Endothelial cell of umbilical vein (primary cell): Measurements from ENCODE around the gene ZNF83. TPM values are rescaled to one million over a fixed set of nuclear protein-coding genes. Genes with fewer than 3 reads are reported as not detected.

Experiments
- BruUV-seq: library from RNA; stranded (reverse); fragments of 400-500 nt; replicated peaks from 2 replicates; lab custom pipeline; 2021; lab: Mats Ljungman, UMichigan
- CTCF ChIA-PET: fragments of 300-600, 350-600 bp; sonication (Branson Sonifier 250); formaldehyde crosslinking; loops from one replicate; lab custom pipeline; 2021; ENCODE audit warnings: antibody characterized with exemption, inconsistent platforms; lab: Charles Lee
- POLR2A ChIA-PET: fragments of 300-600, 350-600 bp; sonication (Branson Sonifier 250); formaldehyde crosslinking; loops from one replicate; lab custom pipeline; 2021; ENCODE audit warnings: antibody characterized with exemption, inconsistent platforms; lab: Charles Lee
- DNase-seq: peaks from one replicate; pipeline ENCODE4 v3.0.0-alpha.2; 2011; ENCODE audit warnings: low read depth, low spot score
- FAIRE-seq: peaks from 2 replicates; lab custom pipeline; 2011; peaks lifted over from hg19 to GRCh38; lab: Jason Lieb, UNC
- H2AFZ ChIP-seq: 2 replicates; pipeline ENCODE4 v1.6.0; 2012; ENCODE audit warnings: low read depth, low read length, control low read depth, inconsistent platforms
- H3K27ac ChIP-seq: 2 replicates; pipeline ENCODE4 v1.5.1; 2011; ENCODE audit warnings: low read depth, mild to moderate bottlenecking, control low read depth, low read length, moderate library complexity; ENCODE audit not compliant: insufficient read depth
- H3K27me3 ChIP-seq, 2 experiments: 2 replicates each; pipeline versions ENCODE4 v1.6.0 to v1.6.1; 2011; ENCODE audit warnings: low read length in 2 of 2, mixed read lengths in 1 of 2; ENCODE audit not compliant: control insufficient read depth in 2 of 2, insufficient read depth in 2 of 2
- H3K36me3 ChIP-seq, 2 experiments: 2 replicates in 1 of 2; 3 replicates in 1 of 2; pipeline ENCODE4 v1.5.1; 2011; ENCODE audit warnings: low read length in 2 of 2, mild to moderate bottlenecking in 1 of 2, moderate library complexity in 1 of 2; ENCODE audit not compliant: control insufficient read depth in 2 of 2, insufficient read depth in 2 of 2; ENCODE audit errors: extremely low read depth in 1 of 2
- H3K4me1 ChIP-seq: 3 replicates; pipeline ENCODE4 v1.5.1; 2011; ENCODE audit warnings: mild to moderate bottlenecking, low read length; ENCODE audit not compliant: control insufficient read depth, insufficient read depth; ENCODE audit errors: extremely low read depth
- H3K4me2 ChIP-seq: 2 replicates; pipeline ENCODE4 v1.6.1; 2011; ENCODE audit warnings: low read length, control low read depth, mixed read lengths; ENCODE audit not compliant: insufficient read depth
- H3K4me3 ChIP-seq, 3 experiments: fragments of 200-600 bp in 1 of 3; sonication (generic), shearing (Covaris generic) in 1 of 3; replicated peaks in 1 of 3; 2 replicates each; pipeline ENCODE4 v1.5.1; 2011 to 2016; ENCODE audit warnings: control low read depth in 3 of 3, low read length in 3 of 3, mild to moderate bottlenecking in 2 of 3, inconsistent platforms in 1 of 3, low read depth in 1 of 3, moderate library complexity in 1 of 3; ENCODE audit not compliant: insufficient read depth in 1 of 3
- H3K79me2 ChIP-seq: 2 replicates; pipeline ENCODE4 v1.6.0; 2012; ENCODE audit warnings: low read length, inconsistent platforms; ENCODE audit not compliant: control insufficient read depth, insufficient read depth
- H3K9ac ChIP-seq: replicated peaks from 2 replicates; pipeline ENCODE3; 2011; ENCODE audit warnings: low read length, control low read depth; ENCODE audit not compliant: insufficient read depth; ENCODE audit errors: extremely low read depth
- H3K9me1 ChIP-seq: replicated peaks from 3 replicates; pipeline ENCODE4 v1.6.0; 2011; ENCODE audit warnings: mild to moderate bottlenecking, low read length; ENCODE audit not compliant: control insufficient read depth, insufficient read depth; ENCODE audit errors: extremely low read depth
- H3K9me3 ChIP-seq: replicated peaks from 2 replicates; pipeline ENCODE4 v1.5.1; 2012; ENCODE audit warnings: low read length, inconsistent platforms; ENCODE audit not compliant: control insufficient read depth, insufficient read depth
- H4K20me1 ChIP-seq: replicated peaks from 2 replicates; pipeline ENCODE3; 2011; ENCODE audit warnings: mild to moderate bottlenecking, low read length; ENCODE audit not compliant: control insufficient read depth, insufficient read depth; ENCODE audit errors: extremely low read depth
- EZH2 ChIP-seq: IDR thresholded peaks from 2 replicates; pipeline ENCODE4 v1.6.1; 2012; ENCODE audit warnings: borderline replicate concordance, low read depth, mild to moderate bottlenecking, moderate library complexity, low read length, inconsistent platforms; ENCODE audit not compliant: severe bottlenecking
- FOS ChIP-seq: IDR thresholded peaks from 2 replicates; pipeline ENCODE4 v1.6.1; 2011; ENCODE audit warnings: mild to moderate bottlenecking, low read length, moderate library complexity, borderline replicate concordance; ENCODE audit not compliant: insufficient read depth
- GATA2 ChIP-seq: IDR thresholded peaks from 2 replicates; pipeline ENCODE4 v1.7.0; 2011; ENCODE audit warnings: low read depth, mild to moderate bottlenecking, moderate library complexity, mixed read lengths, low read length; ENCODE audit not compliant: insufficient read length, insufficient read depth
- JUN ChIP-seq: IDR thresholded peaks from 2 replicates; pipeline ENCODE4 v1.6.1; 2011; ENCODE audit warnings: borderline replicate concordance, low read depth; ENCODE audit not compliant: insufficient read length, insufficient read depth
- MYC ChIP-seq: IDR thresholded peaks from one replicate; pipeline ENCODE4 v1.6.1; 2011; ENCODE audit warnings: mild to moderate bottlenecking, low read depth, low read length
- POLR2A ChIP-seq: IDR thresholded peaks from 2 replicates; pipeline ENCODE4 v1.6.1; 2012; ENCODE audit warnings: low read depth, mild to moderate bottlenecking, control low read depth, low read length
- POLR2AphosphoS5 ChIP-seq: IDR thresholded peaks from 2 replicates; pipeline ENCODE4 v1.6.1; 2012; ENCODE audit warnings: low read depth, mild to moderate bottlenecking, control low read depth, low read length, moderate library complexity; ENCODE audit not compliant: insufficient read depth
- dilution Hi-C: fragments of 300-500 bp; cut with MboI; formaldehyde crosslinking; loops from one replicate; pipeline ENCODE4 v1.15.0; 2019; ENCODE audit warnings: low sequenced_read_pairs; ENCODE audit not compliant: extremely low pct_ligation_motif_present
- intact Hi-C: fragments of 100-400 bp; cut with micrococcal nuclease; formaldehyde crosslinking; loops from one replicate; pipeline ENCODE4 v1.10.0; 2022
- polyA plus RNA-seq, 4 experiments: library from polyadenylated mRNA; depleted of rRNA in 3 of 4; stranded (reverse) in 3 of 4; unstranded in 1 of 4; fragments of >200 nt; gene quantifications; 2 replicates each; pipeline versions ENCODE4 v1.2.1 to v1.2.3, GENCODE V29; 2011 to 2012; ENCODE audit warnings: missing spikeins in 1 of 4
- total RNA-seq: library from RNA; stranded (reverse); gene quantifications from 2 replicates; pipeline ENCODE4 v1.2.3, GENCODE V29; 2021
- TF ChIP-seq, protein P1 (sequence below): IDR thresholded peaks from 2 replicates; pipeline ENCODE4 v1.6.1; 2011; ENCODE audit not compliant: insufficient read depth, insufficient read length
- TF ChIP-seq, protein P2 (sequence below), 2 donors: IDR thresholded peaks; 1 replicate in 1 of 2; 2 replicates in 1 of 2; pipeline ENCODE4 v1.5.1; 2011; ENCODE audit warnings: low read length in 2 of 2, mild to moderate bottlenecking in 2 of 2, moderate library complexity in 2 of 2, control low read depth in 1 of 2, inconsistent platforms in 1 of 2, low read depth in 1 of 2; ENCODE audit not compliant: insufficient read depth in 1 of 2; ENCODE audit errors: extremely low read depth in 1 of 2

Gene ZNF83
- total and polyA plus RNA-seq, 2 donors (not counting 3 experiments of a cell fraction or from before 2014, with no cell fraction given): 32.3 to 41.4 TPM

DNA sequence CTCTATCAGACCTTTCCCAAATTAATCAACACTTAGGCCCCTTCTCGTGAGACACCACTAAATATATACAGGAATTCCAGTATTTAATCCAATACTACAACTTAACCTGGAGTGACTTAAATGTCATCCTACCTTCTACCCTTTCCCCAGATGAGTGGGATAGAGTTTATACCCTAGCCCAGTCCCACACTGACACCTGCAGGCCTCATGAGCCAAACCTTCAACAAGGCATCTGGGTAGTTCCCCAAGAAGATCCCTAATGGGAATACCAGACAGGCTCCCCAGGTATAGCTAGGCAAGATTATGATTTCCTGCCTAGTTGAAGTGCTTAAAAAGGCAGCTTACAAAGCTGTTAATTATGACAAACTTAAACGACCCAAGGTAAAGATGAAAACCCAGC lies 15.9 kb downstream of the ZNF83 start:
- no peak overlapping the region for H3K9ac ChIP-seq
- dilution Hi-C loops (no loop called here), intact Hi-C loops (no loop called here)
- H3K9me1 ChIP-seq: no peaks in the 10 kb centered on the region
- H3K27me3 ChIP-seq: no peaks in the 10 kb centered on the region
- ChIA-PET POLR2A (no interaction called here), CTCF (no interaction called here)
- TF ChIP-seq POLR2AphosphoS5 (no peak), GATA2 (no peak), EZH2 (no peak), POLR2A (no peak), MYC (no peak), JUN (no peak), FOS (no peak)
- TF ChIP-seq, protein P1, sequence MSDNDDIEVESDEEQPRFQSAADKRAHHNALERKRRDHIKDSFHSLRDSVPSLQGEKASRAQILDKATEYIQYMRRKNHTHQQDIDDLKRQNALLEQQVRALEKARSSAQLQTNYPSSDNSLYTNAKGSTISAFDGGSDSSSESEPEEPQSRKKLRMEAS: no peak
- TF ChIP-seq, protein P2, sequence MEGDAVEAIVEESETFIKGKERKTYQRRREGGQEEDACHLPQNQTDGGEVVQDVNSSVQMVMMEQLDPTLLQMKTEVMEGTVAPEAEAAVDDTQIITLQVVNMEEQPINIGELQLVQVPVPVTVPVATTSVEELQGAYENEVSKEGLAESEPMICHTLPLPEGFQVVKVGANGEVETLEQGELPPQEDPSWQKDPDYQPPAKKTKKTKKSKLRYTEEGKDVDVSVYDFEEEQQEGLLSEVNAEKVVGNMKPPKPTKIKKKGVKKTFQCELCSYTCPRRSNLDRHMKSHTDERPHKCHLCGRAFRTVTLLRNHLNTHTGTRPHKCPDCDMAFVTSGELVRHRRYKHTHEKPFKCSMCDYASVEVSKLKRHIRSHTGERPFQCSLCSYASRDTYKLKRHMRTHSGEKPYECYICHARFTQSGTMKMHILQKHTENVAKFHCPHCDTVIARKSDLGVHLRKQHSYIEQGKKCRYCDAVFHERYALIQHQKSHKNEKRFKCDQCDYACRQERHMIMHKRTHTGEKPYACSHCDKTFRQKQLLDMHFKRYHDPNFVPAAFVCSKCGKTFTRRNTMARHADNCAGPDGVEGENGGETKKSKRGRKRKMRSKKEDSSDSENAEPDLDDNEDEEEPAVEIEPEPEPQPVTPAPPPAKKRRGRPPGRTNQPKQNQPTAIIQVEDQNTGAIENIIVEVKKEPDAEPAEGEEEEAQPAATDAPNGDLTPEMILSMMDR (IDR thresholded peaks at IDR 0.05; ENCODE audit: extremely low read depth in 1 of 2, insufficient read depth in 1 of 2, low read depth in 1 of 2, low read length in 2 of 2): no peak
- no peaks in the 10 kb centered on the region for H4K20me1 ChIP-seq
- no peak for DNase-seq
- no peak overlapping the region for H2AFZ ChIP-seq
- no peaks in the 10 kb centered on the region for H3K9me3 ChIP-seq
- H3K4me3 ChIP-seq: no peak overlapping the region
- no peak overlapping the region for H3K27ac ChIP-seq
- no TSS peak for BruUV-seq
- no peak for FAIRE-seq
- H3K36me3 ChIP-seq: peaks cover 0 to 4% of the 10 kb centered on the region in 2 experiments
- no peak overlapping the region for H3K4me2 ChIP-seq
- H3K4me1 ChIP-seq: no peaks in the 10 kb centered on the region
- no peaks in the 10 kb centered on the region for H3K79me2 ChIP-seq
